HG03097 (cell line): ENCODE results near the gene EIF2A.
"Not testable (repeated sequence)": the region's sequence is repeated elsewhere in the genome, so short reads cannot be mapped to it uniquely, and the experiment has no call there.

Experiments
- ATAC-seq: cut with Tn5 transposase; IDR thresholded peaks from one replicate; pipeline ENCODE4 v1.9.1; 2021; ENCODE audit not compliant: unreplicated experiment, low FRiP score

EIF2A gene

DNA sequence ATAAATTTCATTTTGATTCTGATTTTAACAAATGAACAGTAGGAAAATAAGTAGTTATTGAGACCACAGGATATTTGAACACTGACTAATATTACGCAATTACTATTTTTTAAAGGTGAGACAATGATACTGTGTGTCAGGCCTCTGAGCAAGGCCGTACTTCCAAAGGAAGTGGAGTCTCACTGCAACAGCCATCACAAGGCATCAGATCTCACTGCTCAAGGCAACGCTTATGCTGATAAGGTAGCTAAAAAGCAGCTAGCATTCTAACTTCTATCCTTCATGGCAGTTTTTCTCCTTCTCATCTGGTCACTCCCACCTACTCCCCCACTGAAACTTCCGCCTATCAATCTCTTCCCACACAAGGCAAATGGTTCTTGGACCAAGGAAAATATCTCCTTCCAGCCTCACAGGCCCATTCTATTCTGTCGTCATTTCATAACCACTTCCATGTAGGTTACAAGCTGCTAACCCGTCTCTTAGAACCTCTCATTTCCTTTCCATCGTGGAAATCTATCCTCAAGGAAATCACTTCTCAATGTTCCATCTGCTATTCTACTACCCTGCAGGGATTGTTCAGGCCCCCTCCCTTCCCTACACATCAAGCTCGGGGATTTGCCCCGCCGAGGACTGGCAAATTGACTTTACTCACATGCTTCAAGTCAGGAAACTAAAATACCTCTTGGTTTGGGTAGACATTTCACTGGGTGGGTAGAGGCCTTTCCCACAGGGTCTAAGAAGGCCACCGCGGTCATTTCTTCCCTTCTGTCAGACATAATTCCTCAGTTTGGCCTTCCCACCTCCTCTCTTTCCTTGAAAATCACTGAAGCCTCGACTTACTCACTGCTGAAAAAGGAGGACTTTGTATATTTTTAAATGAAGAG is 54.3 kb downstream of the EIF2A start:
- not testable (repeated sequence) for ATAC-seq

DNA sequence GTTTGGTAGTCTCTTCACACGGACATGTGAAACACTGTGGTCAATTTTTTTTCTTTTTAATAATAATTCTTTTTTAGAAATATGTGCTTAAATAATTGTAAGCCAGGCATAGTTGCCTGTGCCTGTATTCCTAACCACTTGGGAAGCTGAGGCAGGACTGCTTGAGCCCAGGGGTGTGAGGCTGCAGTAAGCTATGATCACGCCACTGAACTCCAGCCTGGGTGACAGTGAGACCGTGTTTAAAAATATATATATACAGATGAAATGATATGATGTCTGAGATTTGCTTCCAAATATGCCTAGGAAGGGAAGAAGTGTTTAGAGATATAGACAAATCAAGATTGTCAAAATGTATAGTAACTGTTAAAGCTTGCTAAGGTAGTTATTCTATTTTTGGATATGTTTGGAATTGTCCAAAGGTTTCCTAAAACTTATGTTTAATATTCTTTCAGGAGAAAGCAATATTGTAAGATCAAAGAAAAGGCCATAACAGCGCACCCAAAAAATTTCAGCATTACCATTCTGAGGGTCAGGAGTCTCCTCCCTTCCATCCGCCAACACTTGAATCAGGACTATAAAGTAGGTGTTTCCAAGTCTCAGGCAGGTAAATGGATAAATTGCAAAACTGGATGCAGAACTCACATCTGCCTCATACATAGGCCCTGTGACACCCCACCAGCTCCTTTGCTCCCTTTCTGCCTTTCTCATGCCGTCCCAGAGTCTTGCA is 56.0 kb downstream of the EIF2A start:
- ATAC-seq, result peak; percentile 19

DNA sequence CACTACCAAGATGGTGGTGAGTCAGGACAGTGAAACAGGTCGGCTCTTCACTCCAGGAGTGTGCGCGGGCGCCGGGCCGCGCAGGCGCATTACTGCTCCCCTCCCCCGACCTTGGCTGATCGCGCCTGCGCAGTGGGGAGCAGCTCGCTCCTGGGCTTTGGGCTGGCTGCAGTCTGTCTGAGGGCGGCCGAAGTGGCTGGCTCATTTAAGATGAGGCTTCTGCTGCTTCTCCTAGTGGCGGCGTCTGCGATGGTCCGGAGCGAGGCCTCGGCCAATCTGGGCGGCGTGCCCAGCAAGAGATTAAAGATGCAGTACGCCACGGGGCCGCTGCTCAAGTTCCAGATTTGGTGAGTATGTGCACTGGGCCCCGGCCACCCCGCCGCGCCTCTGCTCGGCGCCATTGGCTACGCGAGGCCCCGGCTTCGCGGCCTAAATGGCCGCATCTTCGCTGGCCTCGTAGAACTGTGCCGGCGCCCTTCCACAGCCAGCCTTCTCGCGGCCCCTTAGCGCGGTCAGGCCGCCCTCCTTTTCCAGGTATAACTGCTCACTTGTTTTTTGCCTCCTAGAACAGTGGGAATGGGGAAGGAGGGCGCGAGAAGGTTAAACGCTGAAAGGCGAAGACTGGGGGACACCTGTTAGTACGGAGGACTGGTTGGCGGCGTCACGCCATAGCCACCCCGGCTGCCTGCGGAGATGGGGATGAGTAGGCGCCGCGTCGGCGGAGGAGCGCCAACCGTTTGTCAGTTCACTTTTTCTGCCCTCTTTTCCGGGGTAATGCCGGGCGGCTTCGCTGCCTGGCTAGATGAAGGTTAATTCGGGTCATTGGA is 56.8 kb downstream of the EIF2A start, which contains the start of gene SELENOT:
SELENOT (plus strand) TSS at position 169 of the 827 bp plus-strand sequence; CDS start at position 211, 42 bp downstream.
- ATAC-seq, result peak; percentile 63

GRCh38 chr3:150603980-150604319 is 57.4 kb downstream of the EIF2A start:
- ATAC-seq, result no peak

DNA sequence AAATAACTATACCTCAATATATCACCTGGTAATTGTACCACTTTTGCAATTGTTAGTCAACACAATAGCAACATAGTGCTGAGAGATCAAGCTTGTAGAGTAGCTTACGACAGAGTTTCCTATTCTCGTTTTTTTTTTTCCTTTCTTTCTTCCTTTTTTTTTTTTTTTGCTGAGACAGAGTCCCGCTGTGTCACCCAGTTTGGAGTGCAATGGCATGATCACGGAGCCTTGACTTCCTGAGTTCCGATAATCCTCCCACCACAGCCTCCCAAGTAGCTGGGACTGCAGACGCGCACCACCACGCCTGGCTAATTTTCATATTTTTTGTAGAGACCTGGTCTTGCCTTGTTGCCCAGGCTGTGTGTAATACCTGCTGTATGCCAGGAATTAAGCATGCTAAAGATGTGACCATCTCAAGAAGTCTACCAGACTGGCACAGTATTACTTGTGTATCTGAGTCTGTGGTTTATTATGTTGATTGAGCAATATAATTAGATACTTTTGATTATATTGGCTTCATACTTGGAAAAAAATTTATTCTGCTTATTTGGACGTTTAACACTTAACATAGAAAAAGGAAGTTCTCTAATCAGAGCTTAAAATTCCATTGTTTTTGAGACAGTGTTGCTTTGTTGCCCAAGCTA is 59.5 kb downstream of the EIF2A start:
- ATAC-seq, result no peak

GRCh38 chr3:150607267-150608065 is 60.9 kb downstream of the EIF2A start:
- ATAC-seq, result no peak

GRCh38 chr3:150609988-150610387 is 63.4 kb downstream of the EIF2A start:
- no peak for ATAC-seq

DNA sequence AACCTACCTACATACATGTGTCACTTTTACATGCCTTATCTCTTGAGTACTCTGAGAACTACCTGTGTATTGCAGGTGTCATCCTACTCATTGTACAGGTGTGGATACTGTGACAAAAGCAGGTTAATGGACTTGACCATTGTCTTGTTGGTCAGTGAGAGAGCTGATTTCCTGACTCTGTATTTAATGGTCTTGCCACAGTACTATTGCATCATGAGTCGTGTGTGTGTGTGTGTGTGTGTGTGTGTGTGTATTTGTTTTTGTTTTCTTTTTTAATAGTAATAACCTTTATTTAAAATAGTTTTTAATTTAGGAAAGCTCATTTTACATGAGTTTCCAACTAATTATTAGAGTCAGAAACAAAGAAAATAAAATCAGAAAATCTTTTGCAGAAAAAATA is 64.2 kb downstream of the EIF2A start:
- no peak for ATAC-seq

- ATAC-seq, result no peak
Observed at GRCh38 chr3:150611666-150612065, 65.1 kb downstream of the EIF2A start.

GRCh38 chr3:150612494-150612893 is 65.9 kb downstream of the EIF2A start:
- ATAC-seq, result no peak

DNA sequence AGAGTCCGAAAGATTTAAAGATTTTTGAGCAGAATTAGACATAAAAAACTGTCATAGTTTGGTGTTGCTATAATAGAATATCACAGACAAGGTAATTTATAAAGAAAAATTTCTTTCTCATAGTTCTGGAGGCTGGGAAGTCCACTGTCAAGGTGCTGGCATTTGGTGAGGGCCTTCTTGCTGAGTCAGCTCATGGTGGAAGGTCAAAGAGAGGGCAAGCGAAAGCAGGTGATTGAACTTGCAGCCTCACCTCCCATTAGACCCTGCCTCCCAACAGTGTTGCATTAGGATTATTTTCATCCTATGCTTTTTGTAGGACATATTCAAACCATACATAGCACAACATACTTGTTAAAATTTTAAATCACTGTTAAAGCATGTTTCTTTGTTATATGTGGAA is 66.4 kb downstream of the EIF2A start:
- ATAC-seq, result no peak

GRCh38 chr3:150613709-150614480 is 67.3 kb downstream of the EIF2A start:
- no peak for ATAC-seq

DNA sequence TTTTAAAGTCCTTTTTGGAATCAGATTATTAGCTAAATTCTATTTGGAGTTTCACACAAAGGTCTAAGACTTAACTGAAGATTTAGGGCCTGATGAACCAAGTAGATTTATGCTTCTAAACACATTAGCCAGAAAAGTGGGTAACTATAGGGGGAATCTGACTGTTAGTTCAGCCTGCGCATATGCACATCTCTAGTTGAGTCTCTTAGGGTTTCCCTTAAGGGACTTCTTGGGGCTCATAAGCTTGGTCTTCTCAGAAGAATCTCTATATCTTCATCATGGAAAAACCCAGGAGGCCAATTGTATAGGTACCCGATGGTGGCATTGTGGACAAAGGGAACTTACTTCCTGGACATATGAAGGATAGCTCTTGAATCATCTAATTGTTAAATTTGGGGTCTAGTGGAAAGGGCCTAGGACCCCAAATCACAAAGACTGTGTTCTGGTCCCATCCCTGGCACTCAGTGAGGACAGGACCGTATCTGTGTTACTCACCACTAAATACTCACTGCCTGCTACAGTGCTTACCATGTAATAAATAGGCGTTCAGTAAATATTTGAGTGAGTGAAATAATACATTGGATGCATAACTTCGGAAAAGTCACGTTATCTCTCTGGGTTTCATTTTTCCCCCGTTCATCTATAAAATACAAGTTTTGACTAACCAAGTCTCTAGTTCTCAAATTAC is 73.6 kb downstream of the EIF2A start:
- no peak for ATAC-seq

GRCh38 chr3:150622955-150623354 is 76.4 kb downstream of the EIF2A start:
- not testable (repeated sequence) for ATAC-seq

DNA sequence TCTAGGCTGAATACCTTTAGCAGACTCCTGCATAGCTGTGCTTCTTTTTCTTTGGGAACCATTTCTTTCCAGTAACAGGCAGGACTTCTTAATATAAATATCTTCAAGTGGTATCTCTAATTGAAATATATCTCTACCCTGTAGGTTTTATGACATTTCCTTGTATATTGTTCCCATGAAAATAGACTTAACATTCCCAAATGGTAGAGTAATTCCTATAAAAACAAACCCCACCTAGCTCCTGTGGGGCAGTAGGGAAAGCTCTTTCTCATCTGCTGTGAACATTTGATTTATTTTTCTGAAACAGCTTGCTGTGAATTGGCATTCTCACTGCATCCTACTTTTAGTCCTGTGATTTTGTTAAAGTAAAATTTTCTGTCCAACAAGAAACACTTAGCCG is 77.4 kb downstream of the EIF2A start:
- ATAC-seq, result no peak

GRCh38 chr3:150626148-150626930 is 79.8 kb downstream of the EIF2A start:
- ATAC-seq, result no peak

- no peak for ATAC-seq
Observed at GRCh38 chr3:150627557-150627956, 81.0 kb downstream of the EIF2A start.
